HL-60 (cell line): ENCODE results near the gene GALNT12.

Experiments used
- CTCF ChIP-seq: IDR thresholded peaks from one replicate; pipeline ENCODE4 v1.5.1; 2011; ENCODE audit warnings: low read length, control low read depth, inconsistent platforms; ENCODE audit not compliant: insufficient read depth
- GABPA ChIP-seq: IDR thresholded peaks from 2 replicates; pipeline ENCODE4 v1.6.1; 2012; ENCODE audit warnings: low read depth
- REST ChIP-seq: IDR thresholded peaks from 2 replicates; pipeline ENCODE4 v1.6.1; 2012; ENCODE audit warnings: low read depth; ENCODE audit not compliant: insufficient replicate concordance

- TF ChIP-seq CTCF (no peak), GABPA (no peak), REST (no peak)
Observed at GRCh38 chr9:98864281-98865174, 57.1 kb downstream of the GALNT12 start.
